Smooth muscle cell (in vitro differentiated cells): ENCODE results near the gene XPO5. TPM values are rescaled to one million over a fixed set of nuclear protein-coding genes. Genes with fewer than 3 reads are reported as not detected.

Experiments used
- DNase-seq: peaks from one replicate; lab custom pipeline; 2025; ENCODE audit not compliant: unreplicated experiment; lab: John Stamatoyannopoulos, UW
- H2AFZ ChIP-seq: fragments of 200-600 bp; sonication (generic); 2 replicates; pipeline ENCODE4 v1.6.0; 2016; ENCODE audit warnings: antibody characterized with exemption, low read depth, mild to moderate bottlenecking
- H3F3A ChIP-seq: fragments of 200-600 bp; sonication (generic); 2 replicates; pipeline ENCODE4 v1.6.0; 2017; ENCODE audit warnings: antibody characterized with exemption, low read depth
- H3K27ac ChIP-seq: fragments of 200-600 bp; sonication (generic); 2 replicates; pipeline ENCODE4 v1.5.1; 2016; ENCODE audit warnings: low read depth, mild to moderate bottlenecking
- H3K27me3 ChIP-seq: fragments of 200-600 bp; sonication (generic); 2 replicates; pipeline ENCODE4 v1.6.1; 2016; ENCODE audit warnings: low read depth, mild to moderate bottlenecking
- H3K36me3 ChIP-seq: fragments of 200-600 bp; sonication (generic); 2 replicates; pipeline ENCODE4 v1.5.1; 2016; ENCODE audit warnings: low read depth
- H3K4me1 ChIP-seq: fragments of 200-600 bp; sonication (generic); 2 replicates; pipeline ENCODE4 v1.5.1; 2016; ENCODE audit warnings: low read depth
- H3K4me2 ChIP-seq: fragments of 200-600 bp; sonication (generic); 2 replicates; pipeline ENCODE4 v1.6.0; 2016; ENCODE audit warnings: mild to moderate bottlenecking
- H3K4me3 ChIP-seq: fragments of 200-600 bp; sonication (generic); 2 replicates; pipeline ENCODE4 v1.5.1; 2016; ENCODE audit warnings: mild to moderate bottlenecking
- H3K79me2 ChIP-seq: fragments of 200-600 bp; sonication (generic); 2 replicates; pipeline ENCODE4 v1.6.0; 2016; ENCODE audit warnings: low read depth, mild to moderate bottlenecking
- H3K9ac ChIP-seq: fragments of 200-600 bp; sonication (generic); 2 replicates; pipeline ENCODE4 v1.6.0; 2016; ENCODE audit warnings: low read depth
- H3K9me3 ChIP-seq: fragments of 200-600 bp; sonication (generic); replicated peaks from 2 replicates; pipeline ENCODE4 v1.5.1; 2016; ENCODE audit warnings: low read depth
- H4K20me1 ChIP-seq: fragments of 200-600 bp; sonication (generic); 2 replicates; pipeline ENCODE4 v1.6.0; 2016; ENCODE audit warnings: low read depth
- WGBS: methylation state at CpG from one replicate; pipeline ENCODE4 v1.1.7; 2016; ENCODE audit warnings: low lambda C conversion rate; 5-methylcytosine and 5-hydroxymethylcytosine counted together
- polyA plus RNA-seq: library from polyadenylated mRNA; unstranded; fragments of >200 nt; fragmentation: Nextera tagmentation; extraction: Ambion mirVana; gene quantifications from 2 replicates; pipeline ENCODE4 v1.2.1, GENCODE V29; 2016
- total RNA-seq: library from RNA; depleted of rRNA; stranded (reverse); fragments of >200 nt; gene quantifications from 2 replicates; pipeline ENCODE4 v1.2.3, GENCODE V29; 2014
- TF ChIP-seq, protein P1 (sequence below): fragments of 200-600 bp; sonication (generic); IDR thresholded peaks from 2 replicates; pipeline ENCODE4 v1.5.1; 2017; ENCODE audit warnings: borderline replicate concordance, mild to moderate bottlenecking, antibody characterized with exemption; ENCODE audit not compliant: insufficient read depth, poor library complexity, severe bottlenecking

XPO5 gene
- total and polyA plus RNA-seq, 2 experiments from 2014 or later: 11.7 to 31.9 TPM

DNA sequence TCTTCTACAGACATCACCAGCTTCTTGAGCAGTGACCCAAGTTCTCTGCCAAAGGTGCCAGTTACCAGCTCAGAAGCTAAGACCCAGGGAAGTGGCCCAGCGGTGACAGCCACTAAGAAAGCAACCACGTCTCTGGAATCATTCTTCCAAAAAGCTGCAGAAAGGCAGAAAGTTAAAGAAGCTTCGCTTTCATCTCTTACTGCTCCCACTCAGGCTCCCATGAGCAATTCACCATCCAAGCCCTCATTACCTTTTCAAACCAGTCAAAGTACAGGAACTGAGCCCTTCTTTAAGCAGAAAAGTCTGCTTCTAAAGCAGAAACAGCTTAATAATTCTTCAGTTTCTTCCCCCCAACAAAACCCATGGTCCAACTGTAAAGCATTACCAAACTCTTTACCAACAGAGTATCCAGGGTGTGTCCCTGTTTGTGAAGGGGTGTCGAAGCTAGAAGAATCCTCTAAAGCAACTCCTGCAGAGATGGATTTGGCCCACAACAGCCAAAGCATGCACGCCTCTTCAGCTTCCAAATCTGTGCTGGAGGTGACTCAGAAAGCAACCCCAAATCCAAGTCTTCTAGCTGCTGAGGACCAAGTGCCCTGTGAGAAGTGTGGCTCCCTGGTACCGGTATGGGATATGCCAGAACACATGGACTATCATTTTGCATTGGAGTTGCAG lies 38.0 kb upstream of the XPO5 start:
- no peak overlapping the region for H3K4me3 ChIP-seq
- TF ChIP-seq, protein P1, sequence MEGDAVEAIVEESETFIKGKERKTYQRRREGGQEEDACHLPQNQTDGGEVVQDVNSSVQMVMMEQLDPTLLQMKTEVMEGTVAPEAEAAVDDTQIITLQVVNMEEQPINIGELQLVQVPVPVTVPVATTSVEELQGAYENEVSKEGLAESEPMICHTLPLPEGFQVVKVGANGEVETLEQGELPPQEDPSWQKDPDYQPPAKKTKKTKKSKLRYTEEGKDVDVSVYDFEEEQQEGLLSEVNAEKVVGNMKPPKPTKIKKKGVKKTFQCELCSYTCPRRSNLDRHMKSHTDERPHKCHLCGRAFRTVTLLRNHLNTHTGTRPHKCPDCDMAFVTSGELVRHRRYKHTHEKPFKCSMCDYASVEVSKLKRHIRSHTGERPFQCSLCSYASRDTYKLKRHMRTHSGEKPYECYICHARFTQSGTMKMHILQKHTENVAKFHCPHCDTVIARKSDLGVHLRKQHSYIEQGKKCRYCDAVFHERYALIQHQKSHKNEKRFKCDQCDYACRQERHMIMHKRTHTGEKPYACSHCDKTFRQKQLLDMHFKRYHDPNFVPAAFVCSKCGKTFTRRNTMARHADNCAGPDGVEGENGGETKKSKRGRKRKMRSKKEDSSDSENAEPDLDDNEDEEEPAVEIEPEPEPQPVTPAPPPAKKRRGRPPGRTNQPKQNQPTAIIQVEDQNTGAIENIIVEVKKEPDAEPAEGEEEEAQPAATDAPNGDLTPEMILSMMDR: no peak
- no peak for DNase-seq
- WGBS: 96% methylated on average over 6 of the region's 6 CpGs
- H3K79me2 ChIP-seq: no peaks in the 10 kb centered on the region
- H3K4me2 ChIP-seq: no peak overlapping the region
- no peak overlapping the region for H3K27ac ChIP-seq
- H3K27me3 ChIP-seq: no peaks in the 10 kb centered on the region
- H3K4me1 ChIP-seq: no peaks in the 10 kb centered on the region
- no peaks in the 10 kb centered on the region for H4K20me1 ChIP-seq
- H3K36me3 ChIP-seq: peaks cover 12% of the 10 kb centered on the region
- no peak overlapping the region for H3K9ac ChIP-seq
- H3F3A ChIP-seq: no peaks in the 10 kb centered on the region
- no peaks in the 10 kb centered on the region for H3K9me3 ChIP-seq
- no peak overlapping the region for H2AFZ ChIP-seq

DNA sequence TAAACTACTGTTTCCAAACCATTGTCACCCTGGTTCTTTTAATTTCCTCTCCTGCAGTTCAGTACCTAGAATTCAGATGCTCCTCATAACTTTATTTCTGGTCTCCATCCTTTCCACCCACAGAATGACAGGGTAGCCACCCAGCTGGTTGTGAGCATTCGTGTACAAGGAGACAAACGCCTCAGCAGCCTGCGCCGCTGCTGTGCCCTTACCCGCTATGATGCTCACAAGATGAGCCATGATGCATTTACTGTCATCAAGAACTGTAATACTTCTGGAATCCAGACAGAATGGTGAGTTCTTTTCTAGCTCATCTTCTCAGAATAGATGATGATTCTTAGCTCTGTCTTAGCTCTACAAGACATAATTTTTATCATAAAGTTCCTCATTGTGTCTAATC lies 34.6 kb upstream of the XPO5 start:
- H3K79me2 ChIP-seq: no peaks in the 10 kb centered on the region
- H3K4me1 ChIP-seq: no peaks in the 10 kb centered on the region
- no peak overlapping the region for H2AFZ ChIP-seq
- H3K9ac ChIP-seq: no peak overlapping the region
- DNase-seq: no peak
- no peak overlapping the region for H3K4me3 ChIP-seq
- H3K36me3 ChIP-seq: peaks cover 12% of the 10 kb centered on the region
- no peaks in the 10 kb centered on the region for H3F3A ChIP-seq
- no peaks in the 10 kb centered on the region for H4K20me1 ChIP-seq
- H3K27me3 ChIP-seq: no peaks in the 10 kb centered on the region
- peak overlapping the region; percentile 62 for H3K27ac ChIP-seq
- TF ChIP-seq, protein P1: no peak
- no peak overlapping the region for H3K4me2 ChIP-seq
- H3K9me3 ChIP-seq: no peaks in the 10 kb centered on the region
- 93% methylated on average over 5 of the region's 5 CpGs for WGBS

DNA sequence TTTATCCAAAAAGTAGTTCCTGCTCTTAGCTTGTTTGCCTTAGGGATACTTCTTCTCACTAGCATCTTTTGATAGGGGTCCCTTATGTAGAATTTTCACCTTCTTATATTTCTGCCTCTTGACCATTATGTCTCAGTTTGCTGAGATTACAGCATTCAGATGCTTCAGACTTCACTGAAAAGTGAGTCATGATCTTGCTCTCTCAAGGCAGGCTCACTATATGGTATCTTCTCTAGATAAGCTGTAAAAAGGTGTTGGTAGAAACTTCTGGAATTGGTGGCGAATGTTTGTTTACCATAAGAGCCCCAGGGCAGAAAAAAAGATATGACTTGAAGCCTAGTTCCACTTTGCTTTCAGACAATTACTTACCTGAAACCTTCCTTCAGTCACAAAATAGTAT lies 33.6 kb upstream of the XPO5 start:
- no peak overlapping the region for H3K4me2 ChIP-seq
- no peaks in the 10 kb centered on the region for H4K20me1 ChIP-seq
- H3K4me1 ChIP-seq: no peaks in the 10 kb centered on the region
- H3K79me2 ChIP-seq: no peaks in the 10 kb centered on the region
- TF ChIP-seq, protein P1: no peak
- WGBS: 58% methylated on average over 1 of the region's 1 CpG
- H3K9me3 ChIP-seq: no peaks in the 10 kb centered on the region
- peaks cover 4% of the 10 kb centered on the region for H3F3A ChIP-seq
- H3K9ac ChIP-seq: no peak overlapping the region
- no peak overlapping the region for H3K4me3 ChIP-seq
- DNase-seq: no peak
- H3K27ac ChIP-seq: peak overlapping the region; percentile 62
- no peaks in the 10 kb centered on the region for H3K27me3 ChIP-seq
- no peak overlapping the region for H2AFZ ChIP-seq
- peaks cover 12% of the 10 kb centered on the region for H3K36me3 ChIP-seq

DNA sequence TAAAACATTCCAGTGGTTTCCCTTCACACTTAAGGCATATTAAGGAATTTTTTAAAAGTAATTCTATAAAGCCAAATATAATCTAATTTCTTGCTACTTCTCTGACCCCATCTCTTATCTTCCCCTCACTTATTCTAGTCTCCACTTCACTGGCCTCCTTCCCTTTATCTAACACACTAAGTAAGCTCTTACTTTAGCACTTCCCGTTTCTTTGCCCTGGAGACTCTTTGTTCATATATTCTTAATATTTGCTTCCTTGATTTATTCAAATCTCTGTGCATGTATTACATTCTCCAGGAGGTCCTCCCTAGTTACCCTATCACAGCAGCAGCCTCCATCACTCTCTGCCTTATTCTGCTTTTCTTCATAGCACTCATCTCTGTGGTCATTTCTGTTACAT lies 33.0 kb upstream of the XPO5 start:
- WGBS: 61% methylated on average over 1 of the region's 1 CpG
- peaks cover 7% of the 10 kb centered on the region for H3K36me3 ChIP-seq
- H2AFZ ChIP-seq: no peak overlapping the region
- no peaks in the 10 kb centered on the region for H3K4me1 ChIP-seq
- H4K20me1 ChIP-seq: no peaks in the 10 kb centered on the region
- H3K27ac ChIP-seq: no peak overlapping the region
- no peaks in the 10 kb centered on the region for H3K27me3 ChIP-seq
- DNase-seq: no peak
- no peaks in the 10 kb centered on the region for H3K79me2 ChIP-seq
- TF ChIP-seq, protein P1: no peak
- no peak overlapping the region for H3K9ac ChIP-seq
- H3F3A ChIP-seq: peaks cover 4% of the 10 kb centered on the region
- H3K4me3 ChIP-seq: no peak overlapping the region
- no peaks in the 10 kb centered on the region for H3K9me3 ChIP-seq
- H3K4me2 ChIP-seq: no peak overlapping the region
